Activated CD8-positive, alpha-beta memory T cell treated with anti-CD3 and anti-CD28 coated beads, Interleukin-2, amount 50 U/mL, for 24 hours (primary cell): ENCODE measurements around the gene GFRA4.

Experiments
- DNase-seq: peaks from one replicate; pipeline ENCODE4 v3.0.0-alpha.2; 2020; ENCODE audit errors: extremely low read depth

Gene GFRA4

GRCh38 chr20:3673221-3674070, 10.2 kb upstream of the GFRA4 start:
- DNase-seq: no peak

GRCh38 chr20:3672547-3673171, 9.5 kb upstream of the GFRA4 start:
- no peak for DNase-seq

- DNase-seq: no peak
These were observed 8.9 kb upstream of the GFRA4 start for GRCh38 chr20:3671986-3672546.

GRCh38 chr20:3670945-3671344, 7.7 kb upstream of the GFRA4 start:
- DNase-seq: no peak

GRCh38 chr20:3670511-3670910, 7.3 kb upstream of the GFRA4 start:
- DNase-seq: no peak

GRCh38 chr20:3669710-3670367, 6.6 kb upstream of the GFRA4 start:
- DNase-seq: no peak

- DNase-seq: no peak
These were observed 4.3 kb upstream of the GFRA4 start for GRCh38 chr20:3667434-3668037.

GRCh38 chr20:3663858-3664257, 659 bp upstream of the GFRA4 start:
- no peak for DNase-seq

- no peak for DNase-seq
These were observed 1.2 kb downstream of the GFRA4 start for GRCh38 chr20:3661814-3662665.

GRCh38 chr20:3661060-3661813, 2.0 kb downstream of the GFRA4 start:
- no peak for DNase-seq

GRCh38 chr20:3660262-3661059, 2.7 kb downstream of the GFRA4 start:
- DNase-seq: no peak

GRCh38 chr20:3659492-3660261, 3.5 kb downstream of the GFRA4 start:
- no peak for DNase-seq

- no peak for DNase-seq
These were observed 4.3 kb downstream of the GFRA4 start for GRCh38 chr20:3658716-3659491.

GRCh38 chr20:3658019-3658715, 5.0 kb downstream of the GFRA4 start:
- no peak for DNase-seq

GRCh38 chr20:3655131-3655405, 8.1 kb downstream of the GFRA4 start:
- no peak for DNase-seq

GRCh38 chr20:3654326-3655130, 8.7 kb downstream of the GFRA4 start:
- no peak for DNase-seq

- DNase-seq: no peak
These were observed 9.3 kb downstream of the GFRA4 start for GRCh38 chr20:3653921-3654320.
